Left renal pelvis (tissue), 4 donors: Measurements from ENCODE around the gene AGXT. TPM values are rescaled to one million over a fixed set of nuclear protein-coding genes. Genes with fewer than 3 reads are reported as not detected.

ENCODE experiments used
- DNase-seq, 4 donors: peaks; one replicate each; pipeline ENCODE4 v3.0.0-alpha.2; 2013; ENCODE audit warnings: low read depth in 4 of 4, low spot score in 3 of 4
- polyA plus RNA-seq, 4 donors: library from polyadenylated mRNA; unstranded; fragments of 120-200 nt; gene quantifications; one replicate each; pipeline ENCODE4 v1.2.1, GENCODE V29; 2013; ENCODE audit not compliant: insufficient read length in 4 of 4

The AGXT gene
- polyA plus RNA-seq, 4 donors, result 0.06 to 1.8 (median 0.15) TPM; not detected in 1

- no peak for DNase-seq
Observed at GRCh38 chr2:240896394-240896793, 27.8 kb downstream of the AGXT start.

- no peak for DNase-seq
Observed at GRCh38 chr2:240896871-240897692, 28.5 kb downstream of the AGXT start.

GRCh38 chr2:240898108-240898730 is 29.6 kb downstream of the AGXT start:
- no peak for DNase-seq

- no peak for DNase-seq
Observed at GRCh38 chr2:240898731-240899467, 30.3 kb downstream of the AGXT start.

GRCh38 chr2:240899468-240899865 is 30.8 kb downstream of the AGXT start:
- no peak for DNase-seq

- no peak for DNase-seq
Observed at GRCh38 chr2:240900141-240900860, 31.7 kb downstream of the AGXT start.

- no peak for DNase-seq
Observed at GRCh38 chr2:240901986-240902614, 33.5 kb downstream of the AGXT start.

- DNase-seq, result no peak
Observed at GRCh38 chr2:240902615-240903041, 34.0 kb downstream of the AGXT start.

- DNase-seq, result no peak
Observed at GRCh38 chr2:240903191-240904060, 34.8 kb downstream of the AGXT start.

- DNase-seq, result no peak
Observed at GRCh38 chr2:240904216-240905175, 35.9 kb downstream of the AGXT start.

- DNase-seq, result no peak
Observed at GRCh38 chr2:240905176-240905781, 36.7 kb downstream of the AGXT start.

GRCh38 chr2:240906141-240906910 is 37.7 kb downstream of the AGXT start, which contains the start of gene CROCC2:
Gene CROCC2 (plus strand): TSS chr2:240906336. CDS start chr2:240906514, 178 bp downstream.
- no peak for DNase-seq

- DNase-seq, result no peak
Observed at GRCh38 chr2:240906911-240907590, 38.4 kb downstream of the AGXT start.

- DNase-seq, result no peak
Observed at GRCh38 chr2:240909216-240909974, 40.8 kb downstream of the AGXT start.

- DNase-seq, result no peak
Observed at GRCh38 chr2:240911641-240912265, 43.1 kb downstream of the AGXT start.
